ENCODE results near the gene WNT11.

Gene WNT11

GRCh38 chr11:76217653-76218160, 11.4 kb upstream of the WNT11 start:
- no peak for DNase-seq

GRCh38 chr11:76216536-76217325, 10.4 kb upstream of the WNT11 start:
- no peak for DNase-seq

- DNase-seq = no peak
Observed at GRCh38 chr11:76215941-76216340, 9.6 kb upstream of the WNT11 start.

- DNase-seq = no peak
Observed at GRCh38 chr11:76214968-76215548, 8.8 kb upstream of the WNT11 start.

- no peak for DNase-seq
Observed at GRCh38 chr11:76214186-76214585, 7.9 kb upstream of the WNT11 start.

- no peak for DNase-seq
Observed at GRCh38 chr11:76212086-76213035, 6.1 kb upstream of the WNT11 start.

- DNase-seq = no peak
Observed at GRCh38 chr11:76210931-76211851, 4.9 kb upstream of the WNT11 start.

- no peak for DNase-seq
Observed at GRCh38 chr11:76209973-76210930, 4.0 kb upstream of the WNT11 start.

- DNase-seq = no peak
Observed at GRCh38 chr11:76209375-76209972, 3.2 kb upstream of the WNT11 start.

GRCh38 chr11:76208438-76209374, 2.4 kb upstream of the WNT11 start:
- DNase-seq = peak; percentile 90

GRCh38 chr11:76207642-76208401, 1.5 kb upstream of the WNT11 start:
- peak; percentile 92 for DNase-seq

GRCh38 chr11:76206077-76206326, 300 bp downstream of the WNT11 start:
- DNase-seq = no peak

GRCh38 chr11:76205252-76206076, 838 bp downstream of the WNT11 start:
- DNase-seq = no peak

- DNase-seq = no peak
Observed at GRCh38 chr11:76203937-76204336, 2.4 kb downstream of the WNT11 start.

- DNase-seq = no peak
Observed at GRCh38 chr11:76203131-76203925, 3.0 kb downstream of the WNT11 start.

GRCh38 chr11:76201672-76202412, 4.5 kb downstream of the WNT11 start:
- DNase-seq = no peak

Data from suppressor macrophage treated with lipopolysaccharide for 4 hours (primary cell).